ENCODE results near the gene UNC5A.

- no peak for TF ChIP-seq SIN3A (IDR thresholded peaks at IDR 0.05; ENCODE audit: borderline replicate concordance, insufficient read depth, low read length)
- no peak for TF ChIP-seq POLR2AphosphoS5 (IDR thresholded peaks at IDR 0.05; ENCODE audit: low read depth, low read length)
- no peak for TF ChIP-seq REST (IDR thresholded peaks at IDR 0.05; ENCODE audit: insufficient read depth in 1 of 2, low read depth in 2 of 2, low read length in 2 of 2)
- no peak for TF ChIP-seq TAF1 (IDR thresholded peaks at IDR 0.05; ENCODE audit: borderline replicate concordance, insufficient read depth, low read length)
- TF ChIP-seq FOXP2 (optimal IDR thresholded peaks at IDR 0.05; ENCODE audit: borderline replicate concordance, extremely low read depth, extremely low read length, insufficient read depth): no peak
Measured at GRCh38 chr5:176908675-176909368, 98.5 kb downstream of the UNC5A start.

All from PFSK-1 (cell line).